NB4 (cell line): ENCODE results near the gene ACOT7.
"Not testable (repeated sequence)": the region's sequence is repeated elsewhere in the genome, so short reads cannot be mapped to it uniquely, and the experiment has no call there.

Experiments
- DNase-seq: peaks from one replicate; pipeline ENCODE4 v3.0.0; 2010; ENCODE audit warnings: low read depth
- H3K4me3 ChIP-seq: one replicate; pipeline ENCODE4 v1.5.1; 2011; ENCODE audit warnings: mild to moderate bottlenecking, low read depth, low read length, moderate library complexity
- MYC ChIP-seq: IDR thresholded peaks from 2 replicates; pipeline ENCODE4 v1.6.1; 2011; ENCODE audit warnings: low read depth, low read length
- POLR2A ChIP-seq: IDR thresholded peaks from 2 replicates; pipeline ENCODE4 v1.6.1; 2011; ENCODE audit warnings: mild to moderate bottlenecking; ENCODE audit not compliant: insufficient read length; ENCODE audit errors: extremely low read depth
- TF ChIP-seq, protein P1 (sequence below): IDR thresholded peaks from one replicate; pipeline ENCODE4 v1.5.1; 2012; ENCODE audit warnings: low read depth, low read length
- TF ChIP-seq, protein P2 (sequence below): IDR thresholded peaks from 2 replicates; pipeline ENCODE4 v1.6.1; 2011; ENCODE audit warnings: low read depth, low read length

The ACOT7 gene

DNA sequence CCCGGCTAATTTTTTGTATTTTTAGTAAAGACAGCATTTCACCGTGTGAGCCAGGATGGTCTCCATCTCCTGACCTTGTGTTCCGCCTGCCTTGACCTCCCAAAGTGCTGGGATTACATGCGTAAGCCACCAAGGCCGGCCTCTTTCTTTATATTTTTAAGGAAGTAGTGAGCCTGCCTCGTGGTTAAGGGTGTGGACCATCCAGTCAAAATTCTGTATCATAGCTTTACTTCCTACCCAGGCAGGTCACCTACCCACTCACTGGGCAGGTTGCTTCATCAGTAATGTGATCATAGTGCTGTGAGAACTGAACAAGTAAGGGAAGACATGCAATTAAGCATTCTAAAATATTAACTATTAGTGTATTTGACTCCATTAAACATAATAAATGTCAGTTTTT lies 8.1 kb upstream of the ACOT7 start:
- TF ChIP-seq POLR2A (no peak), MYC (peak; percentile 57; the same call in 1 of the 2 replicates)
- TF ChIP-seq, protein P1, sequence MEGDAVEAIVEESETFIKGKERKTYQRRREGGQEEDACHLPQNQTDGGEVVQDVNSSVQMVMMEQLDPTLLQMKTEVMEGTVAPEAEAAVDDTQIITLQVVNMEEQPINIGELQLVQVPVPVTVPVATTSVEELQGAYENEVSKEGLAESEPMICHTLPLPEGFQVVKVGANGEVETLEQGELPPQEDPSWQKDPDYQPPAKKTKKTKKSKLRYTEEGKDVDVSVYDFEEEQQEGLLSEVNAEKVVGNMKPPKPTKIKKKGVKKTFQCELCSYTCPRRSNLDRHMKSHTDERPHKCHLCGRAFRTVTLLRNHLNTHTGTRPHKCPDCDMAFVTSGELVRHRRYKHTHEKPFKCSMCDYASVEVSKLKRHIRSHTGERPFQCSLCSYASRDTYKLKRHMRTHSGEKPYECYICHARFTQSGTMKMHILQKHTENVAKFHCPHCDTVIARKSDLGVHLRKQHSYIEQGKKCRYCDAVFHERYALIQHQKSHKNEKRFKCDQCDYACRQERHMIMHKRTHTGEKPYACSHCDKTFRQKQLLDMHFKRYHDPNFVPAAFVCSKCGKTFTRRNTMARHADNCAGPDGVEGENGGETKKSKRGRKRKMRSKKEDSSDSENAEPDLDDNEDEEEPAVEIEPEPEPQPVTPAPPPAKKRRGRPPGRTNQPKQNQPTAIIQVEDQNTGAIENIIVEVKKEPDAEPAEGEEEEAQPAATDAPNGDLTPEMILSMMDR: no peak
- TF ChIP-seq, protein P2, sequence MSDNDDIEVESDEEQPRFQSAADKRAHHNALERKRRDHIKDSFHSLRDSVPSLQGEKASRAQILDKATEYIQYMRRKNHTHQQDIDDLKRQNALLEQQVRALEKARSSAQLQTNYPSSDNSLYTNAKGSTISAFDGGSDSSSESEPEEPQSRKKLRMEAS: peak; percentile 62

GRCh38 chr1:6399294-6399693 lies 5.7 kb upstream of the ACOT7 start:
- TF ChIP-seq MYC (no peak), POLR2A (no peak)
- TF ChIP-seq, protein P1: no peak
- TF ChIP-seq, protein P2: no peak
- H3K4me3 ChIP-seq: no peak overlapping the region
- no peak for DNase-seq

More for the DNA sequence above, 8.1 kb upstream of the ACOT7 start:
- no peak overlapping the region for H3K4me3 ChIP-seq
- DNase-seq: peak; percentile 62

DNA sequence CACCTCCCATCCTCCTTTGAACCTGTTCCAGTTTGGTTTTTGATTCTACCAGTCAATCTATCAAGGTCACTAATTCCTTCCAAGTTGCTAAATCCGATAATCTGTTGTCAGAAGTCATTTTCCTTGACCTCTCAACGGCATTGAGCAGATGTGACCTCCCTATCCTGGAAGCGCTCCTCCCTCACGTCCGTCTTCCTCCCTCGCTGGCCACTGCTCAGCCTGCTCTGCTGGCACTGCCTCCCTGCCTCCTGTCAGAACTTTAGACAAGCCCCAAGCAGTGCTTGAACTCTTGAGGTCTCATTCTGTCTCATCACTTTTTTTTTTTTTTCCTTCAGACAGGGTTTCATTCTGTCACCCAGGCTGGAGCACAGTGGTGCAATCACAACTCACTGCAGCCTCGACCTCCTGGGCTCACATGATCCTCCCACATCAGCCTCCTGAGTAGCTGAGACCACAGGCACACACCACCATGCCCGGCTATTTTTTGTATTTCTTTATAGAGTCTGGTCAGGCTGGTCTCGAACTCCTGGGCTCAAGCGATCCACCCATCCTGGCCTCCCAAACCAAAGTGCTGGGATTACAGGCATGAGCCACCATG lies 4.4 kb upstream of the ACOT7 start:
- TF ChIP-seq, protein P1: no peak
- TF ChIP-seq, protein P2: no peak
- TF ChIP-seq MYC (no peak), POLR2A (no peak)
- no peak for DNase-seq
- H3K4me3 ChIP-seq: no peak overlapping the region

DNA sequence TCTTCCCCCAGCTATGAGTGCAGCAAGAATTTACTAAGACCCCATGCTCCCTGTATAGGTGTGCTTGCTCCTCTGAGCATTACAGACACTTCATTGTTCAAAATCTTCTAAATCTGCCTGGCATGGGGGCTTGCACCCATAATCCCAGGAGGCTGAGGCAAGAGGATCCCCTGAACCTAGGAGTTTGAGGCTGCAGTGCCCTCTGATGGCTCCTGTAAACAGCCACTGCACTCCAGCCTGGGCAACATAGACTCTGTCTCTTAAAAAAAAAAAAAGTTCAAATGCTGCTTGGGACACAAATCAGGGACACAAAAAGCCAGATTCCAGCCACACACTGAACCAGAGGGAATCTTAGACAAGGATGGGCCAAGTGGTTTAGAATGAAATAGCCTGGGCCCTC lies 3.4 kb upstream of the ACOT7 start:
- no peak for DNase-seq
- no peak overlapping the region for H3K4me3 ChIP-seq
- TF ChIP-seq MYC: no peak
- TF ChIP-seq, protein P2: no peak
- TF ChIP-seq, protein P1: no peak
- TF ChIP-seq POLR2A: no peak

- not testable (repeated sequence) for DNase-seq, H3K4me3 ChIP-seq
These were observed 2.2 kb upstream of the ACOT7 start for GRCh38 chr1:6395781-6396244.

DNA sequence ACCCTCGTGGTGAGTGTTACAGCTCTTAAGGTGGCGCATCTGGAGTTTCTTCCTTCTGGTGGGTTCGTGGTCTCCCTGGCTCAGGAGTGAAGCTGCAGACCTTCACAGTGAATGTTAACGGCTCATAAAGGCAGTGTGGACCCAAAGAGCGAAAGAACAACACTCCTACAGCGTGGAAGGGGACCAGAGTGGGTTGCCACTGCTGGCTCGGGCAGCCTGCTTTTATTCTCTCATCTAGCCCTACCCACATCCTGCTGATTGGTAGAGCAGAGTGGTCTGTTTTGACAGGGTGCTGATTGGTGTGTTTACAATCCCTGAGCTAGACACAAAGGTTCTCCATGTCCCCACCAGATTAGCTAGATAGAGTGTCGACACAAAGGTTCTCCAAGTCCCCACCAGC lies 1.6 kb upstream of the ACOT7 start:
- not testable (repeated sequence) for DNase-seq

GRCh38 chr1:6392809-6393399 lies 663 bp downstream of the ACOT7 start:
- H3K4me3 ChIP-seq: peak overlapping the region; percentile 63
- TF ChIP-seq POLR2A: no peak
- TF ChIP-seq MYC: no peak
- DNase-seq: no peak

More for the DNA sequence above, 1.6 kb upstream of the ACOT7 start:
- H3K4me3 ChIP-seq: not testable (repeated sequence)
